OCI-LY7 (cell line): Measurements from ENCODE around the gene TCHHL1.

Experiments
- EZH2phosphoT487 ChIP-seq: fragments of 200-600 bp; sonication (generic); IDR thresholded peaks from 2 replicates; pipeline ENCODE4 v1.6.1; 2018; ENCODE audit warnings: low read depth, borderline replicate concordance, mild to moderate bottlenecking, mixed run types, antibody characterized with exemption, low read length, moderate library complexity, mixed read lengths
- TF ChIP-seq, protein P1 (sequence below): fragments of 200-600 bp; sonication (generic); conservative IDR thresholded peaks from 2 replicates; pipeline ENCODE4 v1.5.1; 2014; ENCODE audit warnings: mild to moderate bottlenecking, antibody characterized with exemption, low read length, moderate library complexity, mixed read lengths

DNA sequence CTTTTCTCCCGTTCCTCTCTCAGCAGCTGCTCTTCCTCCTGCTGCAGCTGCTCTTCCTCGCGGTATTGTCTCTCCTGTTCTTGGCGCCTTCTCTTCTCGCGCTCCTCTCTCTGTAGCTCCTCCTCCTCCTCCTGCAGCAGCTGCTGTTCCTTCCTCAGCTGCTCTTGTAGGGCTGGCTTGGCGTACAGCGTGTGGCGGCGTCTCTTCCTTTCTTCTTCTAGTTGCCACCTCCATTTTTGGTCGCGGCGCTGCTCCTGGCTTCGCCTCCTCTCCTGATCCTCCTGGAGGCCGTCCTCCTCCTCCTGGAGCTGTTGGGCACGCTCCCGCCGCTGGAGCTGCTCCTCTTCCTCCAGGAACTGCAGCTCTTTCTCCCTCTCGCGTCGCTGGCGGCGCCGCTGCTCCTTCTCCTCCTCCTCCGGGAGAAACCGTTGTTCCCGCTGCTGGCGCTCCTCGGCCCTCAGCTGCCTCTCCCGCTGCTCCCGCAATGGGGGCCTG, 21.5 kb upstream of the TCHHL1 start:
- TF ChIP-seq, protein P1, sequence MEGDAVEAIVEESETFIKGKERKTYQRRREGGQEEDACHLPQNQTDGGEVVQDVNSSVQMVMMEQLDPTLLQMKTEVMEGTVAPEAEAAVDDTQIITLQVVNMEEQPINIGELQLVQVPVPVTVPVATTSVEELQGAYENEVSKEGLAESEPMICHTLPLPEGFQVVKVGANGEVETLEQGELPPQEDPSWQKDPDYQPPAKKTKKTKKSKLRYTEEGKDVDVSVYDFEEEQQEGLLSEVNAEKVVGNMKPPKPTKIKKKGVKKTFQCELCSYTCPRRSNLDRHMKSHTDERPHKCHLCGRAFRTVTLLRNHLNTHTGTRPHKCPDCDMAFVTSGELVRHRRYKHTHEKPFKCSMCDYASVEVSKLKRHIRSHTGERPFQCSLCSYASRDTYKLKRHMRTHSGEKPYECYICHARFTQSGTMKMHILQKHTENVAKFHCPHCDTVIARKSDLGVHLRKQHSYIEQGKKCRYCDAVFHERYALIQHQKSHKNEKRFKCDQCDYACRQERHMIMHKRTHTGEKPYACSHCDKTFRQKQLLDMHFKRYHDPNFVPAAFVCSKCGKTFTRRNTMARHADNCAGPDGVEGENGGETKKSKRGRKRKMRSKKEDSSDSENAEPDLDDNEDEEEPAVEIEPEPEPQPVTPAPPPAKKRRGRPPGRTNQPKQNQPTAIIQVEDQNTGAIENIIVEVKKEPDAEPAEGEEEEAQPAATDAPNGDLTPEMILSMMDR = no peak
- no peak for TF ChIP-seq EZH2phosphoT487
